CD1c-positive myeloid dendritic cell (primary cell): ENCODE data around the gene KL.

Source experiments
- DNase-seq: peaks from one replicate; pipeline ENCODE4 v3.0.0-alpha.2; 2016; ENCODE audit errors: extremely low spot score

KL gene

DNA sequence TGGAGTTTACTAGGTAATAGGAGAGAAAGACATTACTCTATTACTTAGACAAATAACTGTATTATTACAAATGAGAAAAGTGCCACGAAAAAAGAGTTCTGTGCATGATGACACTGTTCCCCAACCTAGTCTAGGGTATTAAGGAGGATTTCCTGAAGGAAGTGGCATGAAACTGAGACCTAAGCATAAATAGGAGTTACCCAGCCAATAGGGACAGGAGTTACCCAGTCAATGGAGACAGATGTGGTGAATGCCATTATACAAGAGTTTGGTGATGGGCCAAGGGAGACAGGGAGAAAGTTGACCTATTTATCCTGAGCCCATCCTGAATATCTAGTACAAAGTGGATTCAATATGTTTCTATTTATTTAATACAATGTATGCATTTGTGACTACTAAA, 65.4 kb downstream of the KL start:
- DNase-seq = no peak

DNA sequence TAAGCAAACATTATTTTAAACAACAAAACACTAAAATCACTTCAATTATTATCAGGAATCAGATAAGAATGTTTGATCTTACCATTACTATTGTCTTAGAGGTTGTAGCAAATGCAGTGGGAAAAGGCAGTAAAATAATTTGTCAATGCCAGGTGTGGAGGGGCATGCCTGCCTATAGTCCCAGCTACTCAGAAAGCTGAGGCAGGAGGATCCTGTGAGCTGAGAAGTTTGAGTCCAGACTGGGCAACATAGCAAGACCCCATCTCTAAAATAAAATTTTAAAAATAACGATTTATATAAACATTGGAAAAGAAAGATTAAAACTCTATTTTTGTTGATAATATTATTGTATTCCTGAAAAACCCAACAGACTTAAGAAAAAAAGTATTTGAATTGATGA, 66.8 kb downstream of the KL start:
- no peak for DNase-seq

DNA sequence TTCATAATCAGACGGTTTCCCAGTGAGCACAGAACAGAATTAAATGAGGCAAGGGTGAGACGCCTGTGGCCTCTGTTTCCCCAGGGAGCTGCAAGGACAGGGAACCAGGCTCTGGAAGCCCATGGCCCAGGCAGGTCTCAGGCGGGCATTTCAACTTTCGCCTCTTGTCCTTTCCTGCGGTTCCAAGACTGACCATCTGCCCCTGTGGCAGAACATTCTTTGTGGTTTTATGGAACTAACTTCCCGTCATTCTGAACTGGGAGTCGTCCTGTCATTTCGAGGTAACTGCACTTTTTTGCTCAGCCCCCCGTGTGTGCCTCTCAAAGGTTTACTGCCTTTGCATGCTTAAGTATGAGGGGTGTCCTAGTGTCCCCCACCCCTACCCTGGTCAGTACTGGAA, 70.9 kb downstream of the KL start:
- no peak for DNase-seq

DNA sequence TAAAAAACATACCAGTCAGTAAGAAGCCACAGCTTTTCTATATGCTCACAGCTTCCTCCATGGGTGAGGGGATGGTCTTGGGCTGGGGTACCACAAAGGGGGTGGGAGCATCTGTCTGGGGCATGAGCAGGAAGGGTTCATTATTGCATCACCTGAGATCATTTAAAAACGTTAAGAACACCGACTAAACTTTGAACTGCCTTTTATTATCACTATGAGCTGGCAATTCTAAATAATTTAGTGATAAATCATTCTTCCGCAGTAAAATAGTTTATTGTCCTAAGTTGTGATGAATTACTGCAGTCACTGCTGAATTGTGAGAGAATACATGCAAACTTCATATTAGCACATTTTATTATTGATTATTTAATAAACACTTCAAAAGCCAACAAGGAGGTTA, 71.6 kb downstream of the KL start:
- DNase-seq = no peak

DNA sequence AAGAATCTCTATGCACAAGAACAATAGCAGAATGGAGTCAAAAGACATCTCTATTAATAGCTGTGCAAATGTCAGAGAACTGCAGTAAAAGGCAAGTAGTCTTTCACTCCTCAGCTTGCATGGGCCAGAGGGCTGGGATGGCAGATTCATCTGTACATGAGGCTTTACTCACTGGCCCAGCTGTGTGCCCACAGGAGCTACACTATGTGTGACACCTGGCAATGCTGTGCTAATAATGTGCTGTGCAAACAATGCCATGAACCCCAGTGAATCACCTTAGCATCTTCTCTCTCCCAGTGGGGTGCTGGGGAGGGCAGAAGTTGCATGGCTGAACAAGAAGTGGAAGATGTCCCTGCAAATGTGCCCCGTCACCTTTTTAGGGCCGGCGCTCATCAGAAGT, 73.1 kb downstream of the KL start:
- DNase-seq = no peak

DNA sequence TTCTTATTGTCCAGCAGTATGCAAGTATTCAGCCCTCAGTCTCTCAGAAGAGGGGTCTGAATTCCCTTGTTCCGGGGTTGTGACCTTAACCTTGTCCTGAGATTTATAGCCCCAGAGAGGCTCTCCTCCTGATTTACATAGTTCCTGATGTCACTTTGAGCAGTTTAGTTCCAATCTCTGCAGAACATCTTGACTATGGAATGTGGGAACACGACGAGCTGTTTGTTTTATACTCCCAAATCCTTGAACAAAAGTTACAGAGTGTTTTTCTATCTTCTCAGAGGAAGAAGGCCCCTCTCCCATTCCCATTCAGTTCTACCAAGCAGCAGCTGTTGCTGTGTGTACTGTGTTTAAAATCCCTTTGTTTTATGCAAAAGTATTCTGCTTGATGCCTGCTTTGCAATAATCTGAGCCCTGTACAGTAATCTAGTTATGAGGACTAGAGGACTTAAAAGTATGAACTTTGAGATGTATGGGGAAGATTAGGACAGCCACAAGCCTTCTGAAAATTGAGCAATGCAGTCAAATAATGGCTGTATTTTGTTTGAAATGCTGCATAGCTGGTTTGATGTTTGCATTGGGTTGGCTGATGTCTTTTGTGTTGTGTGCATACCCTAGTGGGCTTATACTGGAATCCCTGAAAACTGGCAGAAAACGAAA, 74.7 kb downstream of the KL start:
- DNase-seq = no peak

DNA sequence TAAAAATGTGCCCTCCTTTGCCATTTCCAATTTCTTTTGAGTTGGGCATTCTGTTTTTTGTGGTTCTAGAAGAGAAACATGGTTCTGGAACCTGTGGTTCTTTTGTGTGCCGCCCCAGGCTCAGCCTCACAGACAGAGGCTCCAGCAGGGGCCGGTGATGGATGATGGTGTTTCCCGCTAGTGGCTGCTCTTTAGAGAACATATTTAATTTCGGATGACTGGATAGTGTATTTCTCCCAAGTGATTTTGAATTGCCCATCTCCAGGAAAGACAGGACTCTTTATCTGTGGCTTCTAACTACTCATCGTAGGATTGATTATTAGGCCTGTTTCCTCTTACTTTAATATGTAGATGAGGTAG, 75.2 kb downstream of the KL start:
- DNase-seq = no peak

DNA sequence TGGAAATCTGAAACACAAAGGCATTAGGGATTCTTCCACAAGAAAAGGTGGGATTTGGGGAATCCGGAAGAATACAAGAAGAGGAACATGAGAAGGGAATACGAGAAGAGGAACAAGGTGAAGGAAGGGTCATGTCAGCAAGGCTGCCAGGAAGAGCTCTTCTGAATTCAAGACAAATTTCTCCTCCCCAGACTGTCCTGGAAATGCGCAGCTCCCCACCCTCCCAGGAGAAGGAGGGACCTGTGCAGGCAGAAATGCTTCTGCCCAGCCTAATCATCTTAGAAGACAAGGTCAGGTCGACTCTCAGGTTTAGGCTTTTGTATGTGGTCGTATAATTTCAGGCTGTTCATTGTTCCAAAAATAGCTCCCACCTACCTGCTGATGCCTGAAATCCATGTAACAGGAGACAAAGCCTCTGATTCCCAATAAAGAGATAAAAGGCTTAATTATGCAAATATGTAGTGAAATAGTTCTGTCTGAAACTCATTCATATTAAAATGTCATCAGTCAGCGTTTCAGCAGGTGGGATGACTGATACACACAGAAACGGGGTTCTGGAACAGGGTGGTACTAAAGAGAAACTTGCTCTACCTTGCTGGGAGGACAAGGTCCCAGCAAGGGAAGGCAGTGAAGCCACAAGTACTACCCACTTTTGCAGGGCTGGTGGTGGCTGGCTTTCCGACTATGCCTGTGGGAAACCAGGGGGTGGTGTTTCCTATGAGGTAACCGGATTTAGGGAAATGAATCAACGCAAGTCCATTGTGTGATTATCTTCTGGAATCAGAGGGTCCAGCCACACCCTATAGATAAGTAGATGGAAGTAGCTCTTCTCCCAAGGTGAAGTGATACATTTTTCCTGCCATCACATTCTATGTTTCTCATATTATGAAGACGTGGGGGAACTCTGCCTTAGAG, 76.1 kb downstream of the KL start:
- DNase-seq = no peak

DNA sequence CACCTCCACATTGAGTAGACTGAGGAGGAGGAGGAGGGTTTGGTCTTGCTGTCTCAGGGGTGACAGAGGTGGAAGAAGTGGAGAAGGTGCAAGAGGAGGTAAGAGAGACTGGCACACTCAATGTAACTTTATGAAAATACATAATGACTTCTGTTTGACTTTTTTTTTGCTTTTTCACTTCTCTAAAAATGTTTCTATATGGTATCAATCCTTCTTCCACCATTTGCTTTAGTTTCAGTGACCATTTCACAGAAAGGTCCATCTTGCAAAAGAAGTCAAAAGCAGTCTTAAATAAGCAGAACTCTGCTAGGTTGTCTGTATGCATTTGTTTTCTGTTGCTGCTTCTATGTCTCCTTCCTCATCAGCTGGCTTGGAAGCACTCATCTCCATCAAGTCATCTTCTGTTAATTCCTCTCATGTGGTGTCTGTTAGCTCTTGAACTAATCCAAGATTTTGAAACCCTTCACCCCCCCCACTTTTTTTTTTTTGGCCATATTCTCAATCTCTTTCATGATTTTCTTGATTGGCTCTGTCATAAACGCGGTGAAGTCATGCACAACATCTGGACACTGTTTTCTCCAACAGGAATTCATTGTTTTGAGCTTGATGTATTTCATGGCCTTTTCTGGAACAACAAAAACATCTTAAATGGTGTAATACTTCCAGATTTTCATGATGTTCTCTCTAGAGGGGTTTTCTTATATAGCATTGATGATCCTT, 80.8 kb downstream of the KL start:
- peak; percentile 12 for DNase-seq

DNA sequence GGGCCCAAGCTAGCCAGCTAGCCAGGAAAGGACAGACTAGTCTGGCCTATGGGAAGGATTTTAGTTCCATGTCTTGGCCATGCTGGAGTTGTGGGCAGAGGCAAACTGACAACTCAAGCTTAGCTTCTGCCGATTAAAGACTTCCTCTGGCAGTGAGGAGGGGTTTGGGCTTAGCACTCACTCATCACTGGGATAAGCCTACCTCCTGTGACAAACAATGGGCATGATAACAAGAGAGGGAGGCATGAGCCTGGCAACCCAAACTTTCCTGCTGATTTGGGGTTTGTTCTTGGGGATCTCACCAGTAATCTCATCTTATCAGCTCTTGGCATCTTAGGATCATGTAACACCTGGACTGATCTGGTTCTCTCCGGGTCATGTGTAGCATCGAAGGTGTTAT, 83.6 kb downstream of the KL start:
- no peak for DNase-seq

DNA sequence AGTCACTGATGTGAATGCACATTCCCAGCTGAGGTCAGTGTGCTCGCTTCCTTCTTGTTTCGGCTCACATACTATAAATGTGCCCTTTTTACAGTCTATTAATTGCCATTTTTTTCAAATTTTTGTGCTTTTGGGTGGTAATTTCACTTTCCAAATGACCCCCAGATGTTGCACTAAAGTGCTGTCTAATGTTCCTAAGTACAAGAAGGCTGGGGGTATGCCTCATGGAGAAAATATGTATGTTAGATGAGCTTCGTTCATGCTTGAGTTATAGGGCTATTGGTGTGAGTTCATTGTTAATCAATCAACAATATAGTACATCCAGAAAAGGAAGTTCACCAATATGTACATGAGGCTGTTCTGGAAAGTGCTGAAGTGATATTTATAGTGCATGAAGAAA, 84.7 kb downstream of the KL start:
- DNase-seq = no peak

DNA sequence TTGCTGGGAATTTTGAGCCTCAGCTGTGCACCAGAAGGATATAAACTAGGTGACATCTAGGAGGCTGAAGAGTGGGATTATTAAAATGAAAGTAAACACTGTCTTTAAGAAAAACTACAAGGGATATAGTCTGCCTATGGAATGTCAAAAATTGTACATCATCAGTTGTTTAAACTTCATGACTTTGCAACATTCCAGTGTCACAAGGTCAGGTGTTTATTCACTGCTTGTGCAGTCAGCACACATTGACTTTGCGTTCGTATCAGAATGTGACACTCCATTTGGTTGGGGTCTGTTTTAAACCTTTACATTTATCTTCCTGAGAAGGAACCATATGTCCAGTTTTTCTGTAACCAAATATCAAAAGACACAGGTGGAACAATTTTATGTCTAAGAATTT, 85.6 kb downstream of the KL start:
- no peak for DNase-seq

DNA sequence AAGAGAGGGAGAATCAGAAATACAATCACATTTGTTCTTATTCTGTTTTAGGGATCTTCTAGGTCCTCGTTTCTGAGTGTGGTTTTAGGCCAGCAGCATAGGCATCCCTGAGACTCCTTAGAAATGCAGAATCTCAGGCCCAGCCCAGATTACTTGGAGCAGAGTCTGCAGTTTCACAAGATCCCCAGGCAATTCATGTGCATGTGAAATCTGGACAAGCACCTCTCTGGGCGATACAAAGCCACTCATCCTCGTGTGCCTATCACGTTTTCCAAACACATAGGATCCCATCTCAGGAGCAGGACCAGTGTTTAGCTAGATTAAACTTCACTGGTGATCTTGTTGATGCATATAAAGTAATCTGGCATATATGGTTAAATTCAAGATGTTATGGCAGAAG, 87.2 kb downstream of the KL start:
- DNase-seq = no peak

DNA sequence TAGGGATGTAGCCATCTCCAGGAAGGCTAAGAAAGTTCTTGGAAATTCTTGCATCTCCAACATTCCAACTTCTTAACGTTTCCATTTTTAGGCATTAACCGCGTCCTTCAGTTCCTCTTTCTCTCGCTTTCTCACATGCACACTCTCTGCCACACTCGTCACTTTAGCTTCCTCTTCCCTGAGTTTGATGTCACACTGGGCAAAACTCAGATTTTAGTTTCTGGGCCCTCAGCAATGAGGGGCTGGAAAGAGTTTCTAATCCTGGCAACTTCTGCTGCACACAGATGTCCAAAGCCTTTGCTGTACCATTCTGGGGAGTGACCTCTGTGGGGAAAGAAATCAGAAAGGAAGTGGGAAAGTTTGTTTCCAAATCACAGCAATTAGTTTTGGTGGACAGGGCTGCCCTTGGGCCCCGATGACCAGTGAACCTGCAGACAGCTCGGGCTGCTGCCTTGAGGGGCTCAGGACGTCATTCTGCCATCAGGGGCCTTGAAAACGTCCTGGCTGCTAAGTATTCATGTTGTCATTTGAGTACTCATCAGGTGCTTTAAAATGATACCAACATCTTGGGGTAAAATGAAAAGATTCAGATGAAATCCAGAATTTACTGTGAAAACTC, 89.3 kb downstream of the KL start:
- peak; percentile 62 for DNase-seq

DNA sequence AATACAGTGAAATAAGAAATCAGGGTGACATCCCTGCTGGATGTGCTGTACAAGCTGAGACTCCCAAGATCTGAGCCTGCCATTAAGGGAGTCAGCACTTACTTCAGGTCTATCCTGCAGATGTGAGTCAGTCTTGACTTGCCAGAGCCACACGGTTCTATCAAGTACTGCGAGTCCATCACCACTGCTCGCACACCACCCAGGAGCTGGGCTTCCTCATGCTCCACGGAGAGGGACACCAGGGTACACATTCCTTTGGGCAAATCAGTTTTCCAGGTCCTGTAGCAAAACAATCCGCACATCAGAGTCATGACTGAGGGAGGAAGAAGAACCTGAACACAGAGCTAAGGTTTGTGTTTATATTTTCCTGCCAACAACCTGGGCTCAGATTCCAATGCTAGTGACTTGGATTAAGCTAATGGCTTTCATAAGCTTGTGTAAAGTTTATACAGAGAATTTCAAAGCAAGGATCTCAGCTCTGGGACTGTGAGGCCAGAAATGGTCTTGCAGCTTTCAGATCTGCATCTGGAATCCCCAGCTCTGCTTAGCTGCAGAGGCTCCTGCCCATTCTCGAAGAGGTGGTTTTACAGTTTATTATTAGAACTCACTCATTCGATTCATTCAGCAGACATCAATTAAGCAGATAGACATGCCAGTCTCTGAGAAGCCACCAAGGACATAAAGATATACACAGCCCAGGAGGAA, 90.6 kb downstream of the KL start:
- DNase-seq = no peak

DNA sequence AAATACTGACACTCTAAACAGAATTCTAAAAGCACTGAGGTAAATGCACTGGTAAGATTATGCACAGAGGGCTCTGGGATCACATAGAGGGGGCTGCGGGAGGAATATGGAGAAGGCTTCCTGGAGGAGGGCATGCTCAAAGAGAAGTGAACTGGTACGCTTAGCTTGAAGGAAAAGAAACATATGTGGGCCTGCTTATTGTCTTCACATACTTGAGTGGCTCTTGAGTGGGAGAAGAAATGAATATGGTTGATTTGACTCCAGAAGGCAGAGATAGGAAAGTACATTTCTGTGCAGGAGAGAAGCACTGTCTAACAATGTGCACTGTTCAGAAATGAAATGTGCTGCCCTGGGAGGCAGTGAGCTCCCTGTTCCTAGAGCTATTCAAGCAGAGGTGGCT, 91.1 kb downstream of the KL start:
- DNase-seq = no peak

DNA sequence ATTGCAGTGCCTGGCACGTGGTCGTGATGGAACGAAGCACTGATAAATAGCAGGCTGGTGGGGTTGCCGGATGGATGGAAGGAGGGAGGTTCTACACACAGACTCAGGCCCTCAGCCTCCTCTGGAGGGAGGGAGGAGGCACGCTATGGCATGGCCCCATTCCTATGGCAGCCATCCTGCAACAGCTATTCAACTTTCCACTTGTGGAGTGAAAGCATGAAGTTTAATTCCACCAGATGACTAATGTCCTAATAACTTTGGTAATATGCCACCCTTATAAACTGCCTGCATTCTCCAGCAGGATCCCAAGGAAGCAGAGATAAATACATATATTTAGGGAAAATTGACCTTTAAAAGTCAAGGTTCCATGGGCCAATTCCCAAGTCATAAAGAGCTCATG, 92.4 kb downstream of the KL start:
- DNase-seq = no peak

DNA sequence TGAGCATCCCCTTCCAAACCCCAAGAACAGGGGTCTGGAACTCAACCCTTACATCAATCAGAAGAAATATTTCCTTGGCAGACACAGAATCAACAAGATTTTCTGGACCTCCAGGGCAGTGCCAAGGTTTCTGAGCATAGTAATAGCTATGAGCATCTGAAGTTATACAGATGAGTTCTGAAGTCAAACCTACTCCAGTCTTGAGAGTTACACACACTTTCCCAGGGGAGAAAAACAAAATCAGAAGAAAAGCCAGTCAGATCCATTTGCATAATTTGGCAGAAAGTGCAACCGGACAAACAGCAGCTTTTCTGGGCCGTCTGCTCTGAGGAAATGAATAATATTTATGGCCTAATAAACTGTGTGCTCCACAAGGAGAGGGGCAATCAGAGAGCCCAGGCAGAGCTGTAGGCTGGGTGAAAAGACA, 93.1 kb downstream of the KL start:
- no peak for DNase-seq

DNA sequence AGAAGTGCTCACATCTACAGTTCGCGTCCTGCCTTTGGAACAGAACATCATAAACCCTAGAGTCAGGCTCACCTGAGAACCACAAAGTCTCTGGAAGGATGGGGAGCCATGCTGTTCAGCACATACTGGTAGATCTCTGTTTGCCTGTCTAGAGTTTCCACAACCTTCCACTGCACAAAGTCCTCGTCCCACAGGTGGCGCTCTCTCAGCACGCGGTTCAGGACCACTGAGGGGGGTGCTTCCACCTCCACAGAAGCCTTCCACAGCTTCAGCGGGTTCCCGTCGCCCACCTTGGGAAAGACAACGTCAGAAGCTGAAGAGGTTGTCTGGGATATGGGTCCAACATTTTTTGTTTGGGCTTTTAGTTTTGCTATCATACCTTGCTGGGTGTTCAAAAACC, 93.6 kb downstream of the KL start:
- no peak for DNase-seq

DNA sequence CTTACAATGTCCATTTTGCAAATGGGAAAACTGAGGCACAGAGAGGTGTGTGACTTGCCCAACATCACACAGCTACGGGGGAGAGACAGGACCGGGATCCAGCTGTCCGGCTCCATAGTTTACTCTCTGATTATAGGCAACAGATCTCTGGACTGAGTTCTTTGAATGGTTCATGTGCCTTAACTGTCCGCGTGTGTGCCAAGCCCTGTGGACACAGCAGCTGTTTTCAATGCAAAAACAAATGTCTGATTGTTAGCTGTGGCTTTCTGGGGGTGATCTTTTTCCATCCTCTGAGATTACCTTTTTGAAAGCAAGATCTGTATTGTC, 94.1 kb downstream of the KL start:
- DNase-seq = no peak

DNA sequence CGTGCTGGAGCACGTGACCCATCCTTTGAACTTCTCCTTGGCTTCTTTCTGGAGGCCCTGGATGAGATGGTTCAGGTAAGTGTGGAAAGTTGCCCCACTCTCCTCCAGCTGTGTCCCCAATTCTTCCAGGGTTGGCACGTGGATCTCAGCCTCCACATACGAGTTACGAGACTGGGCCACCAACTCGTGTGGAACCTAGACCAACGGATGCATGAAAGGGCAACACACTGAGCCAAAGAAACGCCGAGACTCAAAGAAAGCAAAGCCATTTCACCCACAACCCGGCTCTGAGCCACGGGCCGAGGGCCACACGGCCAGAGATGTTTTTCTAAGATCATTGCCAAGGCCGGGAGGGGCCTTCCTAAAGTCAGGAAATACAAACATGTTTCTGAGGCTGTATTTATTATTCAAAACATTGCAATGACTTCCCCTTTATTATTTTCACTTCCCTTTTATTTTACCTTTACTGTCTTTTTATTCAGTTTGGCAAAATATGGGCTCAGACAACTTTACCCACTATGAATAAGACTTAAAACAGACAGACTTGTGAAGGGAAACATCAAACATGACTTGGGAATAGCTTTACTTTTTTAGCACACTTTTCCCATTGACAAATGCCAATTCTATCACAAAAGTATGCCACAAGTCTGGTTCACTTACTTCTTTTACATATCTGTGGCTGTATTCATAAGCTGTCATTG, 94.6 kb downstream of the KL start:
- DNase-seq = peak; percentile 59
